Stimulated activated CD4-positive, alpha-beta T cell treated with anti-CD3 and anti-CD28 coated beads, Interleukin-1b, Interleukin-23, amount 100 ng/mL, for 4 hours (primary cell): ENCODE measurements around the gene TTC21A.
"Not testable (repeated sequence)": the region's sequence is repeated elsewhere in the genome, so short reads cannot be mapped to it uniquely, and the experiment has no call there.

Source experiments
- DNase-seq, 2 donors: peaks; one replicate each; pipeline ENCODE4 v3.0.0-alpha.2; 2020; ENCODE audit warnings: low read depth in 2 of 2

TTC21A gene

GRCh38 chr3:39149498-39150147 lies 42.1 kb downstream of the TTC21A start:
- no peak for DNase-seq

- DNase-seq, result no peak
Observed at GRCh38 chr3:39150148-39150802, 42.8 kb downstream of the TTC21A start.

- peak in 1 of 2 donors; percentile 70 for DNase-seq
Observed at GRCh38 chr3:39150803-39151631, 43.5 kb downstream of the TTC21A start.

GRCh38 chr3:39153977-39154279 lies 46.4 kb downstream of the TTC21A start:
- DNase-seq, result no peak

GRCh38 chr3:39154280-39155021 lies 47.0 kb downstream of the TTC21A start:
- no peak for DNase-seq

GRCh38 chr3:39156421-39156820 lies 48.9 kb downstream of the TTC21A start:
- no peak for DNase-seq

GRCh38 chr3:39157359-39157758 lies 49.9 kb downstream of the TTC21A start:
- DNase-seq, result no peak

- DNase-seq, result no peak
Observed at GRCh38 chr3:39158148-39158715, 50.8 kb downstream of the TTC21A start.

- no peak for DNase-seq
Observed at GRCh38 chr3:39164414-39164813, 56.9 kb downstream of the TTC21A start.

GRCh38 chr3:39165518-39165917 lies 58.0 kb downstream of the TTC21A start:
- DNase-seq, result no peak

GRCh38 chr3:39166134-39166710 lies 58.7 kb downstream of the TTC21A start:
- DNase-seq, result no peak

- no peak for DNase-seq
Observed at GRCh38 chr3:39166932-39167532, 59.6 kb downstream of the TTC21A start.

GRCh38 chr3:39168156-39168780 lies 60.8 kb downstream of the TTC21A start:
- DNase-seq, result no peak

GRCh38 chr3:39169712-39170111 lies 62.2 kb downstream of the TTC21A start:
- DNase-seq, result no peak

- DNase-seq, result no peak
Observed at GRCh38 chr3:39170461-39170860, 63.0 kb downstream of the TTC21A start.

GRCh38 chr3:39170877-39171276 lies 63.4 kb downstream of the TTC21A start:
- DNase-seq, result not testable (repeated sequence)

- DNase-seq, result no peak
Observed at GRCh38 chr3:39171860-39172259, 64.4 kb downstream of the TTC21A start.

- DNase-seq, result no peak
Observed at GRCh38 chr3:39173318-39174125, 66.0 kb downstream of the TTC21A start.

- DNase-seq, result no peak
Observed at GRCh38 chr3:39176025-39176714, 68.7 kb downstream of the TTC21A start.
